HepG2 (cell line): Measurements from ENCODE around the gene TTC17. TPM values are rescaled to one million over a fixed set of nuclear protein-coding genes. Genes with fewer than 3 reads are reported as not detected.
A peak's percentile ranks its signal among the peaks of the same experiment; 100 is the strongest.

Experiments used
- ATF3 ChIP-seq: sonication (generic); formaldehyde crosslinking; IDR thresholded peaks from 2 replicates; pipeline ENCODE4 v1.4.0; 2020; ENCODE audit warnings: missing genetic modification reagents
- E2F2 ChIP-seq: sonication (generic); formaldehyde crosslinking; IDR thresholded peaks from 2 replicates; pipeline ENCODE4 v1.4.0; 2020; ENCODE audit warnings: missing genetic modification reagents, borderline replicate concordance
- FUBP1 ChIP-seq: sonication (generic); formaldehyde crosslinking; IDR thresholded peaks from 2 replicates; pipeline ENCODE4 v1.5.1; 2020; ENCODE audit warnings: missing genetic modification reagents, mild to moderate bottlenecking, borderline replicate concordance
- GMEB1 ChIP-seq: sonication (generic); formaldehyde crosslinking; IDR thresholded peaks from 2 replicates; pipeline ENCODE4 v1.5.1; 2020; ENCODE audit warnings: missing genetic modification reagents, mild to moderate bottlenecking, borderline replicate concordance
- MBNL3 ChIP-seq: fragments of 250-450 bp; sonication (Bioruptor Pico); conservative IDR thresholded peaks from 2 replicates; pipeline ENCODE4 v1.8.0; 2022; ENCODE audit warnings: mild to moderate bottlenecking, inconsistent platforms
- NFAT5 ChIP-seq: sonication (generic); formaldehyde crosslinking; IDR thresholded peaks from 2 replicates; pipeline ENCODE4 v1.4.0; 2020; ENCODE audit warnings: missing genetic modification reagents
- NR0B2 ChIP-seq: sonication (generic); formaldehyde crosslinking; IDR thresholded peaks from 2 replicates; pipeline ENCODE4 v1.4.0; 2020; ENCODE audit warnings: mild to moderate bottlenecking, missing genetic modification reagents
- TERF1 ChIP-seq: sonication (generic); formaldehyde crosslinking; IDR thresholded peaks from 2 replicates; pipeline ENCODE4 v1.8.0; 2022; ENCODE audit warnings: mild to moderate bottlenecking, missing genetic modification reagents, moderate library complexity
- ZFP91 ChIP-seq: sonication (generic); formaldehyde crosslinking; IDR thresholded peaks from 2 replicates; pipeline ENCODE4 v1.9.0; 2022; ENCODE audit warnings: missing genetic modification reagents, mild to moderate bottlenecking, borderline replicate concordance
- ZIK1 ChIP-seq: sonication (generic); formaldehyde crosslinking; IDR thresholded peaks from 2 replicates; pipeline ENCODE4 v1.5.0; 2020; ENCODE audit warnings: mild to moderate bottlenecking, low read depth, missing genetic modification reagents, borderline replicate concordance
- ZNF12 ChIP-seq: sonication (generic); formaldehyde crosslinking; IDR thresholded peaks from 2 replicates; pipeline ENCODE4 v1.5.0; 2020; ENCODE audit warnings: missing genetic modification reagents
- ZNF24 ChIP-seq: fragments of 450-650 bp; IDR thresholded peaks from 2 replicates; pipeline ENCODE4 v1.6.1; 2017; ENCODE audit warnings: antibody characterized with exemption, mild to moderate bottlenecking
- polyA plus RNA-seq, 8 experiments: library from polyadenylated mRNA; depleted of rRNA in 3 of 8; stranded (reverse) in 7 of 8; unstranded in 1 of 8; fragments of >200 nt; fragmentation: Illumina TruSeq in 4 of 8; extraction: Trizol in 4 of 8; gene quantifications; 2 replicates each; pipeline versions ENCODE4 v1.2.1 to v1.2.3, GENCODE V29; 2011 to 2016; ENCODE audit warnings: low read depth in 4 of 8, missing spikeins in 1 of 8, mixed read lengths in 1 of 8; ENCODE audit not compliant: insufficient read depth in 1 of 8
- total RNA-seq, 5 experiments: library from RNA; depleted of rRNA; stranded (reverse); fragments of >200 nt; fragmentation: Illumina TruSeq; extraction: Trizol; gene quantifications; 2 replicates each; pipeline ENCODE4 v1.2.3, GENCODE V29; 2016; ENCODE audit warnings: low read depth in 1 of 5

TTC17 gene
- total and polyA plus RNA-seq, 2 of the 13 experiments (the other 11 are each of a cell fraction or from before 2014, with no cell fraction given) = 55.9 to 99.7 TPM

GRCh38 chr11:43358801-43359421 lies at the start of gene TTC17 (continued):
- TF ChIP-seq NFAT5 (CRISPR knock-in tag) = no peak
- TF ChIP-seq NR0B2 (CRISPR knock-in tag) = peak; percentile 87
- TF ChIP-seq ZIK1 (CRISPR knock-in tag) = peak; percentile 73
- peak; percentile 75; the same call in 1 of the 2 replicates for TF ChIP-seq GMEB1 (CRISPR knock-in tag)
- no peak for TF ChIP-seq ZNF24
- no peak for TF ChIP-seq E2F2 (CRISPR knock-in tag)
- TF ChIP-seq ZFP91 (CRISPR knock-in tag) = peak; percentile 88; the same call in 1 of the 2 replicates
- TF ChIP-seq FUBP1 (CRISPR knock-in tag) = no peak
- peak; percentile 35; the same call in 1 of the 2 replicates for TF ChIP-seq ATF3 (CRISPR knock-in tag)
- TF ChIP-seq ZNF12 (CRISPR knock-in tag) = no peak; the same call in 1 of the 2 replicates
- no peak for TF ChIP-seq MBNL3
- 0 out of 2 replicates have a peak, but pooled peaks have one; percentile 36 for TF ChIP-seq TERF1 (CRISPR knock-in tag)
